Astrocyte of the cerebellum (primary cell): ENCODE data around the gene ZBTB20.

Experiments
- DNase-seq: peaks from one replicate; pipeline ENCODE4 v3.0.0-alpha.2; 2011; ENCODE audit warnings: low read depth
- H3K4me3 ChIP-seq: 2 replicates; pipeline ENCODE4 v1.5.1; 2011; ENCODE audit warnings: mild to moderate bottlenecking, low read depth, low read length, moderate library complexity
- in situ Hi-C: cut with HindIII; loops from 2 replicates; pipeline ENCODE4 v1.10.0; 2017; ENCODE audit warnings: low sequenced_read_pairs
- TF ChIP-seq, protein P1 (sequence below): IDR thresholded peaks from 2 replicates; pipeline ENCODE4 v1.5.1; 2012; ENCODE audit warnings: low read length, low read depth, moderate library complexity, mild to moderate bottlenecking; ENCODE audit errors: missing control alignments

Gene ZBTB20

DNA sequence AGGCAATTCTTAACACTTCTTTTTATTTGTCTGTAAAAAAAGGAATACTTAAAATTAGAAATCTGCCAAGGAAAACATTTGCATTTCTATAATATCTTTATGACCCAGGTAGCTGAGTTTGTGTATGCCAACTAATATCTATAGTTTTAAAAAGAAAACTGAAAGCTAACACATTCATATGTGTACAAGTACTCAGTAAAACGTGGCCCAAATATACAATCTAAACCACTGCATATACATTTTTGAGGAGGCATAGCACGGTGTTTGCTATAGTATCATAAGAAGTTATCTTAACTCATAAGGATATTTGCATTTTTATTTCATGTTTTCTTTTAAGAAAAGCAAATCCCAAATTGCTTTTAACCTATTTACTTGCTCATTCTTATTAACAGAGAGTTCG lies 172.7 kb downstream of the ZBTB20 start:
- TF ChIP-seq, protein P1, sequence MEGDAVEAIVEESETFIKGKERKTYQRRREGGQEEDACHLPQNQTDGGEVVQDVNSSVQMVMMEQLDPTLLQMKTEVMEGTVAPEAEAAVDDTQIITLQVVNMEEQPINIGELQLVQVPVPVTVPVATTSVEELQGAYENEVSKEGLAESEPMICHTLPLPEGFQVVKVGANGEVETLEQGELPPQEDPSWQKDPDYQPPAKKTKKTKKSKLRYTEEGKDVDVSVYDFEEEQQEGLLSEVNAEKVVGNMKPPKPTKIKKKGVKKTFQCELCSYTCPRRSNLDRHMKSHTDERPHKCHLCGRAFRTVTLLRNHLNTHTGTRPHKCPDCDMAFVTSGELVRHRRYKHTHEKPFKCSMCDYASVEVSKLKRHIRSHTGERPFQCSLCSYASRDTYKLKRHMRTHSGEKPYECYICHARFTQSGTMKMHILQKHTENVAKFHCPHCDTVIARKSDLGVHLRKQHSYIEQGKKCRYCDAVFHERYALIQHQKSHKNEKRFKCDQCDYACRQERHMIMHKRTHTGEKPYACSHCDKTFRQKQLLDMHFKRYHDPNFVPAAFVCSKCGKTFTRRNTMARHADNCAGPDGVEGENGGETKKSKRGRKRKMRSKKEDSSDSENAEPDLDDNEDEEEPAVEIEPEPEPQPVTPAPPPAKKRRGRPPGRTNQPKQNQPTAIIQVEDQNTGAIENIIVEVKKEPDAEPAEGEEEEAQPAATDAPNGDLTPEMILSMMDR: no peak
- H3K4me3 ChIP-seq: no peak overlapping the region
- in situ Hi-C loops: no loop called here
- DNase-seq: no peak

DNA sequence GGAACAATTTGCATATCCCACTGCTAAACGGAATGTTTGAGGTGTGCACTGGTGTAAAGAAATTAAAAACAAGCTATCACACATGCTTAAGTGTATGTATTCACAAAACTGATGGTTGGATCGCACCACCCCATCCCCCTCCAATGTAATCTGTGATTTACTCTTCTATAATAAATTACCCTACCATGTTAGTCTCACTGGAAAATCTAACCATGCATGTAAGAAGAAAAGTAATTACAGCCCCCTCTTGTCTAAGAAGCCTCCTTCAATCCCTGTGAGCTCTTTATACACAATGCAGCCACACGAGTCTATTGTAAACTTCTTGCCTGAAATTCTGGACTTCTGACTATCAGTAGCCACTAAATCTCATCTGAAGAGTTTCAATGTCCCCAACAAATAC lies 173.6 kb downstream of the ZBTB20 start:
- no peak for DNase-seq
- TF ChIP-seq, protein P1: no peak
- in situ Hi-C loops: no loop called here
- H3K4me3 ChIP-seq: no peak overlapping the region

DNA sequence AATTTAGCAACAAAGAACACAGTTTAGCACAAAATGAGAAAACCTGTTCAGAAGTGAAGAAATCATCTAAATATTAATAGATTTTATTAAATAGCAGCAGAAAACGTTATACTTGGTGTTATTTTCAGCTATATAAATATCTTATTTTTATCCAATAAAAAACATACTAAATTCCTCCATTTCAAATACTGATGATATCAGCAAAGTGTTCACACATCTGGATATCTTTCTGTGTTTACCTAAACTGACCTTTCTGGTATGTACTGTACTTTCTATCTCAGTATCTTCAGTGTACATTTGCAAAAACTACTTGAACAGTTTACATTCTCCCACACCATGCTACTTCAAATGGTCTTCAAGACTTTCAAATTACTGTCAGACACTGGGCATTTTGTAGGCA lies 179.9 kb downstream of the ZBTB20 start:
- in situ Hi-C loops: no loop called here
- TF ChIP-seq, protein P1: no peak

DNA sequence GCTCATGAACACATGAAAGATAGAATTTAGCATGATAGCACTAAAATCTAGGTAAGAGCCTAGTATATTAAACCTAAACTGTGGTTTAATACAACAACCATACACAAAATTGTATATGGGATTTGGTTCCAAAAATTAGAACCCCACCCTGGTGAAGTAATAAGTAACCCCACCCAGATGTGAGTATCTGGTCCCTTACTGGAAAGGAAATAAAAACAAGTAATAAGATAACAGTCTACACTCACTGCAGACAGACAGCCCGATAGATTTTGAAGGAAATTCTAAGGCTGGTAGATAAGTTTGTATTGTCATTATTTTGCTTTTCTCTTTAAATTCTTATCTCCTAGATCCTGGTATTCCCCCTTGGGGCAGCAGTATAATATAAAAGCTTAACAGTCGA lies 184.9 kb downstream of the ZBTB20 start:
- no peak for DNase-seq
- in situ Hi-C loops: no loop called here

More for the DNA sequence above, 179.9 kb downstream of the ZBTB20 start:
- no peak overlapping the region for H3K4me3 ChIP-seq
- DNase-seq: no peak

DNA sequence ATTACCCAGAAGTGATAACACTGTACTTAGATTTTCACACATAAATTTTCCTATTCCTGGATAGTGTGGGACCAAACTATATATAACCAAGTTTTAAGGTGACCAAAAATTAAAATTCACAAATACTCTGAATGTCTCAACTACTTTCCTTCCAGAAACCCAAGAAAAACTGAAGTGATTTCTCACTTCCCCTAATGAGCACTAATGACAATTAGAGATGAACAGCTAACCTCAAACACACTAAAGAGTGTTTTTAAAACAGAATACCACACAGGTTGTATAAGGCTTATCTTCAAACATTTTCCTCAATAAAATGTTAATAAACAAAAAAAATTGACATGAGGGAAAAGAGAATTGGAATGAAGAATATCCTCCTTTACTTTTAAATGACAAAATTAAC lies 188.2 kb downstream of the ZBTB20 start:
- H3K4me3 ChIP-seq: no peak overlapping the region
- TF ChIP-seq, protein P1: no peak

More for the DNA sequence above, 184.9 kb downstream of the ZBTB20 start:
- H3K4me3 ChIP-seq: no peak overlapping the region
- TF ChIP-seq, protein P1: no peak

DNA sequence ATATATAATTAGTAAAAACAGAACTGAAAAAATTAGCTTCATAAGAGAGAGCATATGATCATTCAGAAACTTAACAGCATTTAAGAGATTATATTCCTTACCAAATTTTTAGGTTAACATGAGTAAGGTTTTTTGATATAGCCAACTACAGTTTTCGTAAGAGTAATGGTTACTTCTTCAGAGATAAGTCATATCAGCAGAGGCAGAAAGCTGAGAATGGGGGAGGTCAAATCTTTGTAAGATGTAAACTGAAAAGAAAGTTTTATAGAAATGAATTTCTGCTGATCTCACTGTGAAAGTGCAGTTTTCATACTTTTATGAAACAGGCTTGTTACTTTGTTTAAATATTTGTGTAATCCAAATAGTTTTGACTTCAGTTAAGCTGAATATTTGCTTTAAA lies 193.3 kb downstream of the ZBTB20 start:
- H3K4me3 ChIP-seq: no peak overlapping the region
- TF ChIP-seq, protein P1: no peak
- no peak for DNase-seq
- in situ Hi-C loops: no loop called here

More for the DNA sequence above, 188.2 kb downstream of the ZBTB20 start:
- no peak for DNase-seq
- in situ Hi-C loops: no loop called here

DNA sequence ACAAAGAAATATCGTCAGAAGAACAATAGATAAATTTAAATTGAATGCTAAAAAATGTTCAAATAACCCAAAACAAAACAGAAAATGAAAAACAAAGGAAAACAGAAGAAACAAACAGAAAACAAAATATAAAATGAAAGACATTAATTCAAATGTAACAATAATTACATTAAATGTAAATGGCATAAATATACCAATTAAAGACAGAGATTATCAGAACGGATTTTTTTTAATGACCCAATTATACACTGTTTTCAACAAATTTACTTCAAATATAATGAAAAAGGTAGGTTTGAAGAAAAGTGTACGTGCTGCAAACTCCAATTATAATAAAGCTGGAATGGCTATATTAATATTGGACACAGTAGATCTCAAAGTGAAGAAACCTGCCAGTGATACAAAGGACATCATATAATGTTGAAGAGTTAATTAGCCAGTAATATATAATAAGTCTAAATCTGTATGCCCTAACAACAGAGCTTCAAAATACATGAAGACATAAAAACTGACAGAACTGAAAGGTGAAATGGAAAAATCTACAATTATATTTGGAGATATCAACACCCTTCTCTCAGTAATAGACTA lies 193.8 kb downstream of the ZBTB20 start:
- in situ Hi-C loops: no loop called here
- no peak for DNase-seq
- TF ChIP-seq, protein P1: no peak
- no peak overlapping the region for H3K4me3 ChIP-seq
